Measurements from ENCODE around the gene SOS1. TPM values are rescaled to one million over a fixed set of nuclear protein-coding genes. Genes with fewer than 3 reads are reported as not detected.
"Not testable (repeated sequence)": the region's sequence is repeated elsewhere in the genome, so short reads cannot be mapped to it uniquely, and the experiment has no call there.

Gene SOS1
- total RNA-seq, 1 donor from 2014 or later, result 20.6 TPM

DNA sequence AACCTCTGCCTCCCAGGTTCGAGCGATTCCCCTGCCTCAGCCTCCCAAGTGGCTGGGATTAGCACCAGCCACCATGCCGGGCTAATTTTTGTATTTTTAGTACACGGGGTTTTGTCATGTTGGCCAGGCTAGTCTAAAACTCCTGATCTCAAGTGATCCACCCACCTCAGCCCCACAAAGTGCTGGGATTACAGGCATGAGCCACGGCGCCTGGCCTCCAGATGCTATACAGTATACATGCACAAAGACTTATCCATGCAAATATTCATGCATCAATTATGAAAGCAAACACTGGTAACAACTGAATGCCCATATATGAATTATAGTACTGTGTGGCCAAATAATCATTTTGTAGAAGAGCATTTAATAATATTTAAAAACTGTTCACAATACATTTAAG lies 36.0 kb upstream of the SOS1 start:
- Histone ChIP-seq H3K4me3 (no peak overlapping the region), H3K4me1 (peaks cover 8% of the 10 kb centered on the region), H3K27me3 (ENCODE audit: low read depth) (no peaks in the 10 kb centered on the region), H3K9me3 (replicated peaks) (no peaks in the 10 kb centered on the region), H3K36me3 (no peaks in the 10 kb centered on the region), H3K27ac (replicated peaks) (no peak overlapping the region)
- TF ChIP-seq, protein P1, sequence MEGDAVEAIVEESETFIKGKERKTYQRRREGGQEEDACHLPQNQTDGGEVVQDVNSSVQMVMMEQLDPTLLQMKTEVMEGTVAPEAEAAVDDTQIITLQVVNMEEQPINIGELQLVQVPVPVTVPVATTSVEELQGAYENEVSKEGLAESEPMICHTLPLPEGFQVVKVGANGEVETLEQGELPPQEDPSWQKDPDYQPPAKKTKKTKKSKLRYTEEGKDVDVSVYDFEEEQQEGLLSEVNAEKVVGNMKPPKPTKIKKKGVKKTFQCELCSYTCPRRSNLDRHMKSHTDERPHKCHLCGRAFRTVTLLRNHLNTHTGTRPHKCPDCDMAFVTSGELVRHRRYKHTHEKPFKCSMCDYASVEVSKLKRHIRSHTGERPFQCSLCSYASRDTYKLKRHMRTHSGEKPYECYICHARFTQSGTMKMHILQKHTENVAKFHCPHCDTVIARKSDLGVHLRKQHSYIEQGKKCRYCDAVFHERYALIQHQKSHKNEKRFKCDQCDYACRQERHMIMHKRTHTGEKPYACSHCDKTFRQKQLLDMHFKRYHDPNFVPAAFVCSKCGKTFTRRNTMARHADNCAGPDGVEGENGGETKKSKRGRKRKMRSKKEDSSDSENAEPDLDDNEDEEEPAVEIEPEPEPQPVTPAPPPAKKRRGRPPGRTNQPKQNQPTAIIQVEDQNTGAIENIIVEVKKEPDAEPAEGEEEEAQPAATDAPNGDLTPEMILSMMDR (IDR thresholded peaks at IDR 0.05; ENCODE audit: borderline replicate concordance), result no peak
- intact Hi-C loops (cut with micrococcal nuclease), result no loop called here
- DNase-seq, result no peak

DNA sequence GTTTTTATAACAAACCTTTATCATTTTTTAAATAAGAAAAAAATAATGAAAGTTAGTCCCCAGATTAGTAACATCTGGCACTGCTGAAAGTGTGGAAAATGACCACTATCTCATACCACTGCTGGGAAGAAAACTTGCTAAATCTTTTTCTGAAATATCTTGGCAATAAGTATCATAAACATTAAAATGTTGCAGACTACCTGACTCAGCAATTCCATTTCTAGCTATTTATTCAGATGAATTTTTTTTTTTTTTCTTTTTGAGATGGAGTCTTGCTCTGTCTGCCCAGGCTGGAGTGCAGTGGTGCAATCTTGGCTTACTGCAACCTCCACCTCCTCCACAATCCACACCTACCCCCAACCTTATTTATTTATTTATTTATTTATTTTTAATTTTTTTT lies 35.3 kb upstream of the SOS1 start:
- H3K4me1 ChIP-seq, result peaks cover 4% of the 10 kb centered on the region
- H3K4me3 ChIP-seq, result no peak overlapping the region
- no peak for DNase-seq
- TF ChIP-seq, protein P1 (IDR thresholded peaks at IDR 0.05; ENCODE audit: borderline replicate concordance), result no peak
- no peak overlapping the region for H3K27ac ChIP-seq (replicated peaks)
- no peaks in the 10 kb centered on the region for H3K27me3 ChIP-seq (ENCODE audit: low read depth)
- intact Hi-C loops (cut with micrococcal nuclease), result no loop called here
- H3K9me3 ChIP-seq (replicated peaks), result no peaks in the 10 kb centered on the region
- no peaks in the 10 kb centered on the region for H3K36me3 ChIP-seq

DNA sequence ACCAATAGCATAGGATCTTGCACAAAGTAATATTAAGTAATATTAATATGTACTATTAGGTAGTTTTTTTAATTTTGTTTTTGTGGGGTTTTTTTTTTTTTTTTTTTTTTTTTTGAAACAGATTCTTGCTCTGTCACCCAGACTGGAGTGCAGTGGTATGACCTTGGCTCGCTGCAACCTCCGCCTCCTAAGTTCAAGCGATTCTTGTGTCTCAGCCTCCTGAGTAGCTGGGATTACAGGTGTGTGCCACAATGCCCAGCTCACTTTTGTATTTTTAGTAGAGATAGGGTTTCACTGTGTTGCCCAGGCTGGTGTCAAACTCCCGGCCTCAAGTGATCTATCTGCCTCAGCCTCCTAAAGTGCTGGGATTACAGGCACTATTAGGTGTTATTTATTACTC lies 34.7 kb upstream of the SOS1 start:
- H3K27me3 ChIP-seq (ENCODE audit: low read depth); H3K36me3 ChIP-seq; H3K27ac ChIP-seq (replicated peaks); H3K4me3 ChIP-seq; intact Hi-C loops (cut with micrococcal nuclease); H3K4me1 ChIP-seq; DNase-seq; H3K9me3 ChIP-seq (replicated peaks): not testable (repeated sequence)

GRCh38 chr2:39154944-39155343 lies 34.1 kb upstream of the SOS1 start:
- intact Hi-C loops (cut with micrococcal nuclease), result no loop called here
- no peak for DNase-seq
- H3K27ac ChIP-seq (replicated peaks), result no peak overlapping the region
- TF ChIP-seq, protein P1 (IDR thresholded peaks at IDR 0.05; ENCODE audit: borderline replicate concordance), result no peak
- H3K27me3 ChIP-seq (ENCODE audit: low read depth), result no peaks in the 10 kb centered on the region
- H3K4me1 ChIP-seq, result no peaks in the 10 kb centered on the region
- no peaks in the 10 kb centered on the region for H3K9me3 ChIP-seq (replicated peaks)
- no peak overlapping the region for H3K4me3 ChIP-seq
- H3K36me3 ChIP-seq, result no peaks in the 10 kb centered on the region

DNA sequence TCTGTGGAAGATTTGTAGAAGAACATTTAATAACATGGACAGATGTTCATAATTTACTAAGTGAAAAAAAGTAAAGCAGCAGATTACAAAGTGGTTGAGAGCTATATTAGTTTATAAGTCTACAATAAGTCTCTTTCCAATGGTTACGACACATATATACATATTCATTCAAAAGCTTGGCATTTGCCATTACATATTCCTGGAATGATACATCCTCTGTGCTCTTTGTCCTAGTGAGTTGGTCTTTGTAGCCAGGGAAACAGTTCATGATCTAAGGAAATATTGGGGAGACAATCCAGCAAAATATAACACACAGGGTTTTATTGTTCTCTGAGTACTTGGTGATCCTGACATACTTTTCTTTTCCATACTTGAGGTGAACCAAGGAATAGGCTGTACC lies 32.5 kb upstream of the SOS1 start:
- Histone ChIP-seq H3K36me3 (no peaks in the 10 kb centered on the region), H3K27me3 (ENCODE audit: low read depth) (no peaks in the 10 kb centered on the region), H3K4me1 (no peaks in the 10 kb centered on the region), H3K4me3 (no peak overlapping the region), H3K27ac (replicated peaks) (no peak overlapping the region), H3K9me3 (replicated peaks) (no peaks in the 10 kb centered on the region)
- intact Hi-C loops (cut with micrococcal nuclease), result no loop called here
- TF ChIP-seq, protein P1 (IDR thresholded peaks at IDR 0.05; ENCODE audit: borderline replicate concordance), result no peak
- no peak for DNase-seq

DNA sequence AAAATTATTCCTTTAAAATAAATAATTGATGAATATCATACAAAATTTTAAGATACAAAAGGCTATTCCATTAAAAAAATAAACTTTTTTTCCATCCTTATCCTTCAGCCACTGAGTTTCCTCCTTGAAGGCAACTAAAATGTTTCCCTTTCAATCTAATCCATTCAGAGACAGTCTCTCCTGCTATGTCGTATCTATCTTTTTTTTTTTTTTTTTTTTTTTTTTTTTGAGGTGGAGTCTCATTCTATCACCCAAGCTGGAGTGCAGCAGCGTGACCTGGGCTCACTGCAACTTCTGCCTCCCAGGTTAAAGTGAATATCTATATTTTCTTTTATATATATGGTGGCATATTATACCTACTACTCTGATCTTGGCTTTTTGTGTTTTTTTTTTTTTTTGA lies 31.7 kb upstream of the SOS1 start:
- TF ChIP-seq, protein P1 (IDR thresholded peaks at IDR 0.05; ENCODE audit: borderline replicate concordance), result no peak
- intact Hi-C loops (cut with micrococcal nuclease), result no loop called here
- H3K9me3 ChIP-seq (replicated peaks), result no peaks in the 10 kb centered on the region

More for the DNA sequence above, 31.7 kb upstream of the SOS1 start:
- H3K27ac ChIP-seq (replicated peaks), result no peak overlapping the region
- no peaks in the 10 kb centered on the region for H3K36me3 ChIP-seq
- no peak for DNase-seq
- no peaks in the 10 kb centered on the region for H3K4me1 ChIP-seq
- no peaks in the 10 kb centered on the region for H3K27me3 ChIP-seq (ENCODE audit: low read depth)
- H3K4me3 ChIP-seq, result no peak overlapping the region
